Common myeloid progenitor, CD34-positive (primary cell): ENCODE data around the gene ADGRA1.

ENCODE experiments used
- CTCF ChIA-PET: fragments of 350-600 bp; sonication (Branson Sonifier 250); formaldehyde crosslinking; loops from one replicate; lab custom pipeline; 2021; ENCODE audit warnings: antibody characterized with exemption; lab: Charles Lee
- POLR2A ChIA-PET: fragments of 350-600 bp; sonication (Branson Sonifier 250); formaldehyde crosslinking; loops from one replicate; lab custom pipeline; 2021; ENCODE audit warnings: antibody characterized with exemption; lab: Charles Lee
- DNase-seq, 3 donors: peaks; one replicate each; pipeline versions ENCODE4 v3.0.0 to v3.0.0-alpha.2; 2013
- H3K27ac ChIP-seq, 2 experiments: 1 replicate in 1 of 2; 2 replicates in 1 of 2; pipeline ENCODE4 v1.7.0; 2013; ENCODE audit warnings: inconsistent platforms in 2 of 2, low read length in 2 of 2, mild to moderate bottlenecking in 2 of 2, low read depth in 1 of 2, moderate library complexity in 1 of 2; ENCODE audit not compliant: severe bottlenecking in 2 of 2, insufficient read depth in 1 of 2, poor library complexity in 1 of 2
- H3K27me3 ChIP-seq, 5 experiments: replicated peaks in 2 of 5; 1 replicate in 3 of 5; 2 replicates in 2 of 5; pipeline versions ENCODE4 v1.6.1 to v1.7.0; 2013; ENCODE audit warnings: low read length in 4 of 5, mild to moderate bottlenecking in 2 of 5, moderate library complexity in 2 of 5, inconsistent platforms in 1 of 5; ENCODE audit not compliant: insufficient read depth in 5 of 5, control insufficient read depth in 4 of 5
- H3K36me3 ChIP-seq, 4 experiments: 1 replicate in 2 of 4; 2 replicates in 2 of 4; pipeline versions ENCODE4 v1.6.1 to v1.7.0; 2013; ENCODE audit warnings: low read length in 3 of 4, control low read depth in 1 of 4, mild to moderate bottlenecking in 1 of 4; ENCODE audit not compliant: control insufficient read depth in 4 of 4, insufficient read depth in 4 of 4
- H3K4me1 ChIP-seq, 4 experiments: 1 replicate in 3 of 4; 2 replicates in 1 of 4; pipeline versions ENCODE4 v1.6.1 to v1.7.1; 2013; ENCODE audit warnings: low read length in 3 of 4, mild to moderate bottlenecking in 3 of 4, control low read depth in 1 of 4, inconsistent platforms in 1 of 4, moderate library complexity in 1 of 4; ENCODE audit not compliant: control insufficient read depth in 4 of 4, insufficient read depth in 4 of 4; ENCODE audit errors: control extremely low read depth in 1 of 4
- H3K4me3 ChIP-seq, 7 experiments: 1 replicate in 4 of 7; 2 replicates in 3 of 7; pipeline versions ENCODE4 v1.5.1 to v1.7.0; 2013; ENCODE audit warnings: mild to moderate bottlenecking in 7 of 7, low read length in 6 of 7, moderate library complexity in 6 of 7, inconsistent platforms in 2 of 7, low read depth in 2 of 7, control low read depth in 1 of 7; ENCODE audit not compliant: insufficient read depth in 4 of 7, control insufficient read depth in 1 of 7; ENCODE audit errors: extremely low read depth in 1 of 7
- H3K9me3 ChIP-seq, 5 experiments: 1 replicate in 4 of 5; 2 replicates in 1 of 5; pipeline versions ENCODE4 v1.6.1 to v1.7.1; 2013; ENCODE audit warnings: low read length in 4 of 5, mild to moderate bottlenecking in 2 of 5, inconsistent platforms in 1 of 5, low read depth in 1 of 5, moderate library complexity in 1 of 5; ENCODE audit not compliant: control insufficient read depth in 4 of 5, insufficient read depth in 2 of 5; ENCODE audit errors: control extremely low read depth in 1 of 5
- WGBS: methylation state at CpG from one replicate; pipeline ENCODE4 v1.1.5; 2013; ENCODE audit not compliant: insufficient coverage; 5-methylcytosine and 5-hydroxymethylcytosine counted together

ADGRA1 gene

GRCh38 chr10:133167693-133168616 lies 80.2 kb downstream of the ADGRA1 start:
- ChIA-PET POLR2A (interaction anchor here (1.0 kb wide), 1 partner anchor 12 kb away, joined by 3 read pairs; no protein-coding TSS in a partner anchor), CTCF (no interaction called here)
- Histone ChIP-seq H3K27me3 (peaks cover 0 to 36% (median 8%) of the 10 kb centered on the region in 5 experiments), H3K4me3 (no peak overlapping the region), H3K9me3 (no peaks in the 10 kb centered on the region), H3K4me1 (no peaks in the 10 kb centered on the region), H3K27ac (no peak overlapping the region), H3K36me3 (no peaks in the 10 kb centered on the region)
- DNase-seq: no peak
- 96% methylated on average over 25 of the region's 37 CpGs for WGBS

GRCh38 chr10:133168617-133169031 lies 80.9 kb downstream of the ADGRA1 start:
- POLR2A ChIA-PET: no interaction called here
- H3K27me3 ChIP-seq: peaks cover 0 to 31% (median 5%) of the 10 kb centered on the region in 5 experiments
- H3K4me1 ChIP-seq: no peaks in the 10 kb centered on the region
- WGBS: 84% methylated on average over 12 of the region's 14 CpGs
- CTCF ChIA-PET: no interaction called here
- H3K27ac ChIP-seq: no peak overlapping the region
- no peak for DNase-seq
- H3K4me3 ChIP-seq: no peak overlapping the region
- H3K36me3 ChIP-seq: no peaks in the 10 kb centered on the region
- peaks cover 0 to under 1% (median 0%) of the 10 kb centered on the region in 5 experiments for H3K9me3 ChIP-seq

- WGBS: 97% methylated on average over 29 of the region's 30 CpGs
- Histone ChIP-seq H3K4me3 (no peak overlapping the region), H3K27ac (no peak overlapping the region), H3K9me3 (peaks cover 0 to 2% (median 0%) of the 10 kb centered on the region in 5 experiments), H3K4me1 (no peaks in the 10 kb centered on the region), H3K36me3 (no peaks in the 10 kb centered on the region), H3K27me3 (peaks cover 0 to 24% (median 4%) of the 10 kb centered on the region in 5 experiments)
- no peak for DNase-seq
- POLR2A ChIA-PET: no interaction called here
- CTCF ChIA-PET: no interaction called here
Observed at GRCh38 chr10:133169173-133169947, 81.6 kb downstream of the ADGRA1 start.

GRCh38 chr10:133170092-133170491 lies 82.4 kb downstream of the ADGRA1 start:
- Histone ChIP-seq H3K4me3 (no peak overlapping the region), H3K4me1 (no peaks in the 10 kb centered on the region), H3K27me3 (peaks cover 0 to 17% (median 4%) of the 10 kb centered on the region in 5 experiments), H3K9me3 (peaks cover 0 to 2% (median 0%) of the 10 kb centered on the region in 5 experiments), H3K36me3 (no peaks in the 10 kb centered on the region), H3K27ac (no peak overlapping the region)
- 84% methylated on average over 15 of the region's 17 CpGs for WGBS
- CTCF ChIA-PET: no interaction called here
- POLR2A ChIA-PET: interaction anchor here (0.5 kb wide), 1 partner anchor 117 kb away, joined by 3 read pairs; no protein-coding TSS in a partner anchor
- DNase-seq: peak in 1 of 3 donors; percentile 20

GRCh38 chr10:133173860-133174640 lies 86.3 kb downstream of the ADGRA1 start:
- no peak overlapping the region for H3K27ac ChIP-seq

GRCh38 chr10:133174689-133175263 lies 87.1 kb downstream of the ADGRA1 start:
- no peak overlapping the region for H3K27ac ChIP-seq
- CTCF ChIA-PET: no interaction called here
- DNase-seq: no peak
- no peaks in the 10 kb centered on the region for H3K4me1 ChIP-seq
- H3K4me3 ChIP-seq: no peak overlapping the region
- POLR2A ChIA-PET: no interaction called here
- H3K9me3 ChIP-seq: peaks cover 0 to 9% (median 2%) of the 10 kb centered on the region in 5 experiments
- H3K36me3 ChIP-seq: no peaks in the 10 kb centered on the region
- H3K27me3 ChIP-seq: peaks cover 0 to 19% (median 4%) of the 10 kb centered on the region in 5 experiments
- 96% methylated on average over 3 of the region's 3 CpGs for WGBS

More at GRCh38 chr10:133173860-133174640, 86.3 kb downstream of the ADGRA1 start:
- Histone ChIP-seq H3K4me3 (no peak overlapping the region), H3K4me1 (no peaks in the 10 kb centered on the region), H3K36me3 (no peaks in the 10 kb centered on the region), H3K9me3 (peaks cover 0 to 9% (median 2%) of the 10 kb centered on the region in 5 experiments), H3K27me3 (peaks cover 0 to 21% (median 4%) of the 10 kb centered on the region in 5 experiments)
- 90% methylated on average over 15 of the region's 15 CpGs for WGBS
- POLR2A ChIA-PET: no interaction called here
- no peak for DNase-seq
- CTCF ChIA-PET: no interaction called here
